SK-N-SH (cell line): Measurements from ENCODE around the gene TMEM132D. TPM values are rescaled to one million over a fixed set of nuclear protein-coding genes. Genes with fewer than 3 reads are reported as not detected.

Source experiments
- CTCF ChIA-PET: fragments of 300-600, 350-600 bp; formaldehyde crosslinking; extraction: SDS; loops from one replicate; lab custom pipeline; 2021; lab: Yijun Ruan, JAX
- POLR2A ChIA-PET: fragments of 350-600 bp; sonication (Branson Sonifier 250); formaldehyde crosslinking; extraction: SDS; loops from one replicate; lab custom pipeline; 2020; ENCODE audit warnings: antibody characterized with exemption, inconsistent platforms; lab: Yijun Ruan, JAX
- DNase-seq: peaks from one replicate; pipeline ENCODE4 v3.0.0; 2012
- H2AFZ ChIP-seq: fragments of 200-600 bp; sonication (generic); 2 replicates; pipeline ENCODE4 v1.8.1; 2016; ENCODE audit warnings: antibody characterized with exemption, mild to moderate bottlenecking, low read depth
- H3F3A ChIP-seq: fragments of 200-600 bp; sonication (generic); replicated peaks from 2 replicates; pipeline ENCODE3; 2016; ENCODE audit warnings: antibody characterized with exemption, mild to moderate bottlenecking; ENCODE audit not compliant: insufficient read depth
- H3K27ac ChIP-seq, 2 experiments: fragments of 200-500 bp in 1 of 2; fragments of 200-600 bp in 1 of 2; sonication (Bioruptor generic) in 1 of 2; sonication (generic), shearing (Covaris generic) in 1 of 2; 2 replicates each; pipeline versions ENCODE4 v1.5.1 to v1.6.1; 2014 to 2016; ENCODE audit warnings: low read depth in 2 of 2, inconsistent platforms in 1 of 2, low read length in 1 of 2, mild to moderate bottlenecking in 1 of 2, mixed read lengths in 1 of 2
- H3K27me3 ChIP-seq: fragments of 200-600 bp; sonication (generic), shearing (Covaris generic); 2 replicates; pipeline ENCODE4 v1.6.1; 2016; ENCODE audit warnings: mixed run types; ENCODE audit not compliant: insufficient read depth
- H3K36me3 ChIP-seq, 2 experiments: fragments of 200-500 bp in 1 of 2; fragments of 200-600 bp in 1 of 2; sonication (Bioruptor generic) in 1 of 2; sonication (generic) in 1 of 2; replicated peaks in 1 of 2; 2 replicates each; pipeline versions ENCODE3 to v1.5.1; 2014 to 2016; ENCODE audit warnings: low read length in 1 of 2, mild to moderate bottlenecking in 1 of 2; ENCODE audit not compliant: insufficient read depth in 2 of 2, control insufficient read depth in 1 of 2
- H3K4me1 ChIP-seq, 2 experiments: fragments of 200-500 bp in 1 of 2; fragments of 200-600 bp in 1 of 2; sonication (Bioruptor generic) in 1 of 2; sonication (generic), shearing (Covaris generic) in 1 of 2; 2 replicates each; pipeline versions ENCODE4 v1.5.1 to v1.6.1; 2014 to 2016; ENCODE audit warnings: low read depth in 1 of 2, low read length in 1 of 2, mixed run types in 1 of 2; ENCODE audit not compliant: insufficient read depth in 2 of 2, control insufficient read depth in 1 of 2
- H3K4me2 ChIP-seq: fragments of 200-600 bp; sonication (generic), shearing (Covaris generic); 2 replicates; pipeline ENCODE4 v1.6.1; 2017; ENCODE audit warnings: mixed run types
- H3K4me3 ChIP-seq, 2 experiments: fragments of 200-500 bp in 1 of 2; fragments of 200-600 bp in 1 of 2; sonication (Bioruptor generic) in 1 of 2; sonication (generic), shearing (Covaris generic) in 1 of 2; 2 replicates each; pipeline versions ENCODE4 v1.5.1 to v1.8.1; 2014 to 2016; ENCODE audit warnings: low read depth in 2 of 2, inconsistent platforms in 1 of 2, low read length in 1 of 2, mild to moderate bottlenecking in 1 of 2, mixed read lengths in 1 of 2, moderate library complexity in 1 of 2
- H3K79me2 ChIP-seq: fragments of 200-600 bp; sonication (generic); 2 replicates; pipeline ENCODE4 v1.8.1; 2017; ENCODE audit warnings: mild to moderate bottlenecking; ENCODE audit not compliant: insufficient read depth
- H3K9ac ChIP-seq: fragments of 200-600 bp; sonication (generic); 2 replicates; pipeline ENCODE4 v1.6.1; 2017; ENCODE audit warnings: mixed run types
- H3K9me2 ChIP-seq: fragments of 200-600 bp; sonication (generic); 2 replicates; pipeline ENCODE4 v1.6.1; 2017; ENCODE audit warnings: mixed run types
- H3K9me3 ChIP-seq: fragments of 200-600 bp; sonication (generic); 2 replicates; pipeline ENCODE4 v1.6.1; 2017; ENCODE audit warnings: mixed run types, mild to moderate bottlenecking, moderate library complexity
- H4K20me1 ChIP-seq: fragments of 200-600 bp; sonication (generic); 2 replicates; pipeline ENCODE4 v1.6.1; 2017; ENCODE audit warnings: mild to moderate bottlenecking, mixed run types; ENCODE audit not compliant: insufficient read depth
- CHD2 ChIP-seq: fragments of 150-350 bp; IDR thresholded peaks from 2 replicates; pipeline ENCODE4 v1.6.1; 2018; ENCODE audit warnings: low read length; ENCODE audit not compliant: partially characterized antibody
- CTCF ChIP-seq: fragments of 200-600 bp; sonication (generic); IDR thresholded peaks from 2 replicates; pipeline ENCODE4 v1.6.1; 2017; ENCODE audit warnings: antibody characterized with exemption, mild to moderate bottlenecking, moderate library complexity
- ELF1 ChIP-seq: IDR thresholded peaks from 2 replicates; pipeline ENCODE4 v1.4.0; 2012
- EZH2phosphoT487 ChIP-seq: fragments of 200-600 bp; sonication (generic); IDR thresholded peaks from 2 replicates; pipeline ENCODE4 v1.6.1; 2017; ENCODE audit warnings: low read depth, mixed run types, mild to moderate bottlenecking, antibody characterized with exemption, moderate library complexity, borderline replicate concordance
- FOXJ3 ChIP-seq: sonication (generic); formaldehyde crosslinking; IDR thresholded peaks from 2 replicates; pipeline ENCODE4 v1.5.1; 2020; ENCODE audit warnings: mild to moderate bottlenecking, missing genetic modification reagents
- MXI1 ChIP-seq: IDR thresholded peaks from 2 replicates; pipeline ENCODE4 v1.6.1; 2012; ENCODE audit warnings: mild to moderate bottlenecking, low read depth, low read length, improper control_type of control experiment
- POLR2AphosphoS5 ChIP-seq: IDR thresholded peaks from 2 replicates; pipeline ENCODE4 v1.6.1; 2012; ENCODE audit warnings: low read depth, low read length
- RAD21 ChIP-seq: IDR thresholded peaks from 2 replicates; pipeline ENCODE4 v1.6.1; 2012; ENCODE audit warnings: mild to moderate bottlenecking, low read length
- RCOR1 ChIP-seq: fragments of 150-350 bp; IDR thresholded peaks from 2 replicates; pipeline ENCODE4 v1.6.1; 2017; ENCODE audit warnings: antibody characterized with exemption, low read length
- RXRA ChIP-seq: IDR thresholded peaks from 2 replicates; pipeline ENCODE4 v1.4.0; 2012; ENCODE audit warnings: low read depth, mild to moderate bottlenecking, borderline replicate concordance
- SIN3A ChIP-seq: IDR thresholded peaks from 2 replicates; pipeline ENCODE4 v1.6.1; 2012; ENCODE audit warnings: low read depth, mild to moderate bottlenecking, low read length, moderate library complexity, borderline replicate concordance
- SMC3 ChIP-seq: IDR thresholded peaks from 2 replicates; pipeline ENCODE4 v1.6.1; 2012; ENCODE audit warnings: low read depth, low read length, improper control_type of control experiment
- TEAD4 ChIP-seq: IDR thresholded peaks from 2 replicates; pipeline ENCODE4 v1.4.0; 2012; ENCODE audit warnings: mild to moderate bottlenecking, borderline replicate concordance; ENCODE audit not compliant: insufficient read depth
- ZBTB33 ChIP-seq: IDR thresholded peaks from 2 replicates; pipeline ENCODE4 v1.4.0; 2012; ENCODE audit warnings: low read depth, borderline replicate concordance
- WGBS: methylation state at CpG from one replicate; pipeline ENCODE4 v1.1.6; 2017; ENCODE audit warnings: low lambda C conversion rate; 5-methylcytosine and 5-hydroxymethylcytosine counted together
- polyA plus RNA-seq, 3 experiments: library from polyadenylated mRNA; depleted of rRNA; stranded (reverse); fragments of >200 nt; gene quantifications; 2 replicates each; pipeline ENCODE4 v1.2.3, GENCODE V29; 2012
- TF ChIP-seq, protein P1 (sequence below): IDR thresholded peaks from 2 replicates; pipeline ENCODE4 v1.6.1; 2012; ENCODE audit warnings: mild to moderate bottlenecking, low read depth, low read length, moderate library complexity
- TF ChIP-seq, protein P2 (sequence below): fragments of 150-350 bp; IDR thresholded peaks from 2 replicates; pipeline ENCODE4 v1.6.1; 2017; ENCODE audit warnings: antibody characterized with exemption, low read length, low read depth, borderline replicate concordance

Gene TMEM132D
- polyA plus RNA-seq, 1 of the 3 experiments (the other 2 are of a cell fraction), result not detected

DNA sequence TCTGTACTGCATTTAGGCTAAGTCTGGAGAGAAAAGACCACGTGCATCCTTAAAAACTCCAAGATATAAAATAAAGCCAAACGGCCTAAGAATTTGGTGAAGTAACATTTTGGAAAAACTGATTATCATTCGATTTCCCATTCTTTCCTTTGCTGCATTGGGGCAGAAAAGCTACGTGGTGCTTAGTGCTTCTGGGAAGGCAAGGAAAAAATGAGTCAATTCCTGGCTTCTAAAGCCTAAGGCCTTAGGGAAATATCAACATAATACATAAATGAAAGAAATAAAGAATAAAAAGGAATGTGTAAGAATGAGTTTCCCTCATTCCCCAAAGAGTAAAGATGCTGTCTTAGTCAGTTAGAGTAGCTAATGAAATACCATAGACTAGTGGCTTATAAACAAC is 530.1 kb downstream of the TMEM132D start:
- no peak for DNase-seq
- ChIA-PET CTCF (no interaction called here), POLR2A (no interaction called here)

GRCh38 chr12:129372876-129373275 is 530.9 kb downstream of the TMEM132D start:
- 2% methylated on average over 3 of the region's 3 CpGs for WGBS
- Histone ChIP-seq H3K27me3 (no peaks in the 10 kb centered on the region), H2AFZ (no peak overlapping the region), H3K79me2 (no peaks in the 10 kb centered on the region), H3K9me3 (no peaks in the 10 kb centered on the region; the same call in 1 of the 2 replicates), H3K4me3 (no peak overlapping the region), H3F3A (no peaks in the 10 kb centered on the region), H3K36me3 (no peaks in the 10 kb centered on the region), H3K4me1 (no peaks in the 10 kb centered on the region), H3K9ac (no peak overlapping the region), H4K20me1 (no peaks in the 10 kb centered on the region), H3K27ac (no peak overlapping the region), H3K4me2 (no peak overlapping the region), H3K9me2 (no peaks in the 10 kb centered on the region)
- ChIA-PET POLR2A (no interaction called here), CTCF (no interaction called here)
- DNase-seq, result no peak
- TF ChIP-seq SIN3A, result no peak
- TF ChIP-seq EZH2phosphoT487, result no peak
- TF ChIP-seq RXRA, result no peak
- no peak for TF ChIP-seq ZBTB33
- no peak for TF ChIP-seq CHD2
- TF ChIP-seq FOXJ3, result no peak
- no peak for TF ChIP-seq POLR2AphosphoS5
- TF ChIP-seq, protein P1, sequence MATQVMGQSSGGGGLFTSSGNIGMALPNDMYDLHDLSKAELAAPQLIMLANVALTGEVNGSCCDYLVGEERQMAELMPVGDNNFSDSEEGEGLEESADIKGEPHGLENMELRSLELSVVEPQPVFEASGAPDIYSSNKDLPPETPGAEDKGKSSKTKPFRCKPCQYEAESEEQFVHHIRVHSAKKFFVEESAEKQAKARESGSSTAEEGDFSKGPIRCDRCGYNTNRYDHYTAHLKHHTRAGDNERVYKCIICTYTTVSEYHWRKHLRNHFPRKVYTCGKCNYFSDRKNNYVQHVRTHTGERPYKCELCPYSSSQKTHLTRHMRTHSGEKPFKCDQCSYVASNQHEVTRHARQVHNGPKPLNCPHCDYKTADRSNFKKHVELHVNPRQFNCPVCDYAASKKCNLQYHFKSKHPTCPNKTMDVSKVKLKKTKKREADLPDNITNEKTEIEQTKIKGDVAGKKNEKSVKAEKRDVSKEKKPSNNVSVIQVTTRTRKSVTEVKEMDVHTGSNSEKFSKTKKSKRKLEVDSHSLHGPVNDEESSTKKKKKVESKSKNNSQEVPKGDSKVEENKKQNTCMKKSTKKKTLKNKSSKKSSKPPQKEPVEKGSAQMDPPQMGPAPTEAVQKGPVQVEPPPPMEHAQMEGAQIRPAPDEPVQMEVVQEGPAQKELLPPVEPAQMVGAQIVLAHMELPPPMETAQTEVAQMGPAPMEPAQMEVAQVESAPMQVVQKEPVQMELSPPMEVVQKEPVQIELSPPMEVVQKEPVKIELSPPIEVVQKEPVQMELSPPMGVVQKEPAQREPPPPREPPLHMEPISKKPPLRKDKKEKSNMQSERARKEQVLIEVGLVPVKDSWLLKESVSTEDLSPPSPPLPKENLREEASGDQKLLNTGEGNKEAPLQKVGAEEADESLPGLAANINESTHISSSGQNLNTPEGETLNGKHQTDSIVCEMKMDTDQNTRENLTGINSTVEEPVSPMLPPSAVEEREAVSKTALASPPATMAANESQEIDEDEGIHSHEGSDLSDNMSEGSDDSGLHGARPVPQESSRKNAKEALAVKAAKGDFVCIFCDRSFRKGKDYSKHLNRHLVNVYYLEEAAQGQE, result no peak
- no peak for TF ChIP-seq SMC3
- no peak for TF ChIP-seq CTCF
- TF ChIP-seq, protein P2, sequence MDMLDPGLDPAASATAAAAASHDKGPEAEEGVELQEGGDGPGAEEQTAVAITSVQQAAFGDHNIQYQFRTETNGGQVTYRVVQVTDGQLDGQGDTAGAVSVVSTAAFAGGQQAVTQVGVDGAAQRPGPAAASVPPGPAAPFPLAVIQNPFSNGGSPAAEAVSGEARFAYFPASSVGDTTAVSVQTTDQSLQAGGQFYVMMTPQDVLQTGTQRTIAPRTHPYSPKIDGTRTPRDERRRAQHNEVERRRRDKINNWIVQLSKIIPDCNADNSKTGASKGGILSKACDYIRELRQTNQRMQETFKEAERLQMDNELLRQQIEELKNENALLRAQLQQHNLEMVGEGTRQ, result no peak
- no peak for TF ChIP-seq MXI1
- no peak for TF ChIP-seq RCOR1
- TF ChIP-seq TEAD4, result no peak

More for the DNA sequence above, 530.1 kb downstream of the TMEM132D start:
- no peaks in the 10 kb centered on the region for H3K79me2 ChIP-seq
- H3K4me2 ChIP-seq, result no peak overlapping the region
- no peaks in the 10 kb centered on the region for H3K9me2 ChIP-seq
- H3K27ac ChIP-seq, result no peak overlapping the region
- H3K9ac ChIP-seq, result no peak overlapping the region
- H3K4me1 ChIP-seq, result no peaks in the 10 kb centered on the region
- no peak for TF ChIP-seq SMC3
- TF ChIP-seq POLR2AphosphoS5, result no peak
- TF ChIP-seq ELF1, result no peak
- TF ChIP-seq, protein P2, result no peak
- no peak for TF ChIP-seq RAD21
- TF ChIP-seq MXI1, result no peak
- no peak for TF ChIP-seq FOXJ3
- no peak for TF ChIP-seq EZH2phosphoT487
- TF ChIP-seq, all 33 proteins: peak for 0
- no peak overlapping the region for H2AFZ ChIP-seq
- WGBS, result 6% methylated on average over 4 of the region's 4 CpGs
- no peaks in the 10 kb centered on the region for H3F3A ChIP-seq
- H4K20me1 ChIP-seq, result no peaks in the 10 kb centered on the region
- no peaks in the 10 kb centered on the region; the same call in 1 of the 2 replicates for H3K9me3 ChIP-seq
- H3K27me3 ChIP-seq, result no peaks in the 10 kb centered on the region
- H3K4me3 ChIP-seq, result no peak overlapping the region
- no peaks in the 10 kb centered on the region for H3K36me3 ChIP-seq
